ENCODE data around the gene DSTYK.

Gene DSTYK

GRCh38 chr1:205141236-205142101 lies 70.0 kb downstream of the DSTYK start:
- TF ChIP-seq CTCF (IDR thresholded peaks at IDR 0.05; ENCODE audit: low read depth, low read length), result peak; percentile 85
- peak; percentile 59 for DNase-seq (ENCODE audit: extremely low read depth, low read depth)

GRCh38 chr1:205140113-205140512 lies 71.4 kb downstream of the DSTYK start:
- no peak for DNase-seq (ENCODE audit: extremely low read depth, low read depth)
- TF ChIP-seq CTCF (IDR thresholded peaks at IDR 0.05; ENCODE audit: low read depth, low read length), result no peak

- no peak for DNase-seq (ENCODE audit: extremely low read depth, low read depth)
Measured at GRCh38 chr1:205137901-205138300, 73.6 kb downstream of the DSTYK start.

GRCh38 chr1:205133287-205133686 lies 78.2 kb downstream of the DSTYK start:
- no peak for DNase-seq (ENCODE audit: extremely low read depth, low read depth)
- TF ChIP-seq CTCF (IDR thresholded peaks at IDR 0.05; ENCODE audit: low read depth, low read length), result no peak

More at GRCh38 chr1:205137901-205138300, 73.6 kb downstream of the DSTYK start:
- TF ChIP-seq CTCF (IDR thresholded peaks at IDR 0.05; ENCODE audit: low read depth, low read length), result no peak

- TF ChIP-seq CTCF (IDR thresholded peaks at IDR 0.05; ENCODE audit: low read depth, low read length), result no peak
- DNase-seq (ENCODE audit: extremely low read depth, low read depth), result no peak
Measured at GRCh38 chr1:205129447-205130029, 82.0 kb downstream of the DSTYK start.

- no peak for DNase-seq (ENCODE audit: extremely low read depth, low read depth)
- TF ChIP-seq CTCF (IDR thresholded peaks at IDR 0.05; ENCODE audit: low read depth, low read length), result no peak
Measured at GRCh38 chr1:205128050-205128449, 83.5 kb downstream of the DSTYK start.

- no peak for DNase-seq (ENCODE audit: extremely low read depth, low read depth)
- TF ChIP-seq CTCF (IDR thresholded peaks at IDR 0.05; ENCODE audit: low read depth, low read length), result no peak
Measured at GRCh38 chr1:205127646-205128045, 83.9 kb downstream of the DSTYK start.

Measured in AG09319 (cell line).